Thyroid gland (tissue), 4 donors: ENCODE data around the gene WHRN. TPM values are rescaled to one million over a fixed set of nuclear protein-coding genes. Genes with fewer than 3 reads are reported as not detected.

ENCODE experiments used
- DNase-seq, 2 donors: peaks; one replicate each; pipeline ENCODE4 v3.0.0-alpha.2; 2019
- H3K27ac ChIP-seq, 3 donors: fragments of 200-600 bp; sonication (generic); 1 replicate in 2 of 3; 2 replicates in 1 of 3; pipeline ENCODE4 v1.5.1; 2016 to 2019; ENCODE audit warnings: mild to moderate bottlenecking in 1 of 3, moderate library complexity in 1 of 3
- H3K27me3 ChIP-seq: fragments of 200-600 bp; sonication (generic); one replicate; pipeline ENCODE4 v1.5.1; 2019
- H3K36me3 ChIP-seq, 2 donors: fragments of 200-600 bp; sonication (generic); one replicate each; pipeline ENCODE4 v1.5.1; 2016 to 2019
- H3K4me1 ChIP-seq, 2 donors: fragments of 200-600 bp; sonication (generic); one replicate each; pipeline ENCODE4 v1.5.1; 2017 to 2019
- H3K4me3 ChIP-seq, 3 donors: fragments of 200-600 bp; sonication (generic); replicated peaks in 1 of 3; 1 replicate in 2 of 3; 2 replicates in 1 of 3; pipeline ENCODE4 v1.5.1; 2016; ENCODE audit warnings: mild to moderate bottlenecking in 1 of 3
- H3K9me3 ChIP-seq: fragments of 200-600 bp; sonication (generic); one replicate; pipeline ENCODE4 v1.5.1; 2017
- CTCF ChIP-seq, 6 experiments: fragments of 200-600 bp in 3 of 6; fragments of 450-650 bp in 3 of 6; sonication (generic) in 3 of 6; IDR thresholded peaks; one replicate each; pipeline ENCODE4 v1.5.1; 2016 to 2019; ENCODE audit warnings: antibody characterized with exemption in 6 of 6, mild to moderate bottlenecking in 2 of 6, inconsistent platforms in 1 of 6, moderate library complexity in 1 of 6
- POLR2A ChIP-seq, 2 donors: fragments of 450-650 bp; IDR thresholded peaks; one replicate each; pipeline ENCODE4 v1.6.1; 2017; ENCODE audit warnings: antibody characterized with exemption in 2 of 2, mild to moderate bottlenecking in 2 of 2, moderate library complexity in 1 of 2
- WGBS, 2 donors: methylation state at CpG; one replicate each; pipeline ENCODE4 v1.1.5; 2017; 5-methylcytosine and 5-hydroxymethylcytosine counted together
- intact Hi-C: fragments of 100-400 bp; cut with DNase I; formaldehyde crosslinking; loops from one replicate; pipeline ENCODE4 v1.15.1; 2023
- total RNA-seq, 4 donors: library from RNA; depleted of rRNA; stranded (reverse); fragments of >200 nt; gene quantifications; one replicate each; pipeline ENCODE4 v1.2.3, GENCODE V29; 2016

WHRN gene
- total RNA-seq, 4 donors from 2014 or later: 7.4 to 13.0 (median 10.9) TPM

- Histone ChIP-seq H3K4me1 (no peaks in the 10 kb centered on the region), H3K36me3 (no peaks in the 10 kb centered on the region), H3K27ac (no peak overlapping the region), H3K4me3 (no peak overlapping the region), H3K27me3 (no peaks in the 10 kb centered on the region), H3K9me3 (no peaks in the 10 kb centered on the region)
- TF ChIP-seq CTCF (IDR thresholded peaks at IDR 0.05) (no peak), POLR2A (IDR thresholded peaks at IDR 0.05) (no peak)
- 72 to 77% methylated on average over 5 of the region's 5 CpGs for WGBS, 2 donors
- DNase-seq: no peak
- intact Hi-C loops: no loop called here
These were observed 91.4 kb downstream of the WHRN start for GRCh38 chr9:114413861-114414301.

- intact Hi-C loops: no loop called here
- Histone ChIP-seq H3K27me3 (no peaks in the 10 kb centered on the region), H3K9me3 (no peaks in the 10 kb centered on the region), H3K4me1 (no peaks in the 10 kb centered on the region), H3K36me3 (no peaks in the 10 kb centered on the region), H3K4me3 (no peak overlapping the region), H3K27ac (no peak overlapping the region)
- 86 to 93% methylated on average over 9 to 12 of the region's 12 CpGs for WGBS, 2 donors
- DNase-seq: no peak
- no peak for TF ChIP-seq CTCF (IDR thresholded peaks at IDR 0.05)
- no peak for TF ChIP-seq POLR2A (IDR thresholded peaks at IDR 0.05)
These were observed 93.1 kb downstream of the WHRN start for GRCh38 chr9:114412048-114412683.

GRCh38 chr9:114411452-114411851 is 93.8 kb downstream of the WHRN start:
- WGBS, 2 donors: 92 to 95% methylated on average over 5 to 6 of the region's 6 CpGs
- Histone ChIP-seq H3K4me3 (no peak overlapping the region), H3K9me3 (no peaks in the 10 kb centered on the region), H3K36me3 (no peaks in the 10 kb centered on the region), H3K27ac (no peak overlapping the region), H3K4me1 (no peaks in the 10 kb centered on the region), H3K27me3 (no peaks in the 10 kb centered on the region)
- TF ChIP-seq CTCF (IDR thresholded peaks at IDR 0.05): no peak
- no peak for DNase-seq
- intact Hi-C loops: no loop called here

DNA sequence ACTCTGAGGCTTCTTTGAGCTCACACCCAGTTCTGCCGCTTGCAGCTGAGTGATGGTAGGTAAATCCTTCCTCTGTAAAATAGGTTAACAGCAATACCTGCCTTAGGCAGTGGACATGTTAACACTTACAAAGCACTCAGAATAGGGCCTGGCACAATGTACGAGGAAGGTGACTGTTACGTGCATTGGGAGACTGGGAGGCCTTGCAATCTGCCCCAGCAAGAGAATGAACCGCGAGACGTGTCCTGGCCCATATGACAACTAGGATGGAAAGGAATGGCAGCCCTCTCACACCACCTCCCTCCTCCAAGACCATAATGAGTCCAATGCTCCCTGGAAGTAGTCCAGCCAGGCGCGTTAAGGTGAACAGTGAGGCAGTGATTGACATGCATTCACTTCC is 94.4 kb downstream of the WHRN start:
- intact Hi-C loops: no loop called here
- H3K27me3 ChIP-seq: no peaks in the 10 kb centered on the region
- no peak for DNase-seq
- no peaks in the 10 kb centered on the region for H3K9me3 ChIP-seq
- TF ChIP-seq CTCF (IDR thresholded peaks at IDR 0.05) (no peak), POLR2A (IDR thresholded peaks at IDR 0.05) (no peak)
- H3K4me1 ChIP-seq: no peaks in the 10 kb centered on the region
- 87 to 90% methylated on average over 8 of the region's 8 CpGs for WGBS, 2 donors
- no peaks in the 10 kb centered on the region for H3K36me3 ChIP-seq
- no peak overlapping the region for H3K4me3 ChIP-seq
- H3K27ac ChIP-seq: no peak overlapping the region

DNA sequence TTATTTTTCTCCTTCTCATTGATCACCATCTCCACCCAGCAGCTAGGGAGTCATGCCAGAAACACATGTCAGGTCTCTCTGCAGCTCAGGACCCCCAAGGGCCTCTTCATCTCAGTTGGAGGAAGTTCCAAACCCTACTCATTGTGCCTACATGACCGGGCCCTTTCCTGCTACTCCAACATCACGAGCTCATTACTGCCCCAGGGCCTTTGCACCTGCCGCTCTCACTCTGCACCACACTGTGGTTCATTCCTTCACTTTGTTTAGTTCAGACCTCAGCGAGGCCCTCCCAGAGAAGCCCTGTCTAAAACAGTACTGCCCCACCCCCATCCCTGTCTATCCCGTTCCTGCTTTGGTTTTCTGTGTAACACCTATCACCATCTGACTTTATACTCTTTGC is 95.4 kb downstream of the WHRN start:
- Histone ChIP-seq H3K9me3 (no peaks in the 10 kb centered on the region), H3K27me3 (no peaks in the 10 kb centered on the region), H3K27ac (no peak overlapping the region), H3K36me3 (no peaks in the 10 kb centered on the region), H3K4me1 (no peaks in the 10 kb centered on the region), H3K4me3 (no peak overlapping the region)
- 76 to 85% methylated on average over 5 of the region's 5 CpGs for WGBS, 2 donors
- TF ChIP-seq POLR2A (IDR thresholded peaks at IDR 0.05) (no peak), CTCF (IDR thresholded peaks at IDR 0.05) (no peak)
- DNase-seq: no peak
- intact Hi-C loops: loop anchor here (5.0 to 10.0 kb wide), 3 partner anchors 95 to 242 kb away; partner anchors contain the start of genes ATP6V1G1 and WHRN
